Mesenchymal stem cell (in vitro differentiated cells and primary cell): ENCODE data around the gene ACTA2. TPM values are rescaled to one million over a fixed set of nuclear protein-coding genes. Genes with fewer than 3 reads are reported as not detected.

Experiments used
- DNase-seq: peaks from one replicate; pipeline ENCODE4 v3.0.0-alpha.2; 2013
- H2AFZ ChIP-seq: one replicate; pipeline ENCODE4 v1.6.1; 2013; ENCODE audit warnings: low read depth, mild to moderate bottlenecking, control low read depth, inconsistent platforms, low read length, moderate library complexity
- H2AK5ac ChIP-seq: 2 replicates; pipeline ENCODE4 v1.6.1; 2013; ENCODE audit warnings: low read length, moderate library complexity, mild to moderate bottlenecking, inconsistent platforms; ENCODE audit not compliant: severe bottlenecking
- H2BK120ac ChIP-seq: one replicate; pipeline ENCODE4 v1.6.1; 2013; ENCODE audit warnings: low read depth, mild to moderate bottlenecking, inconsistent platforms, low read length, moderate library complexity
- H2BK12ac ChIP-seq, 2 experiments: one replicate each; pipeline ENCODE4 v1.6.1; 2013; ENCODE audit warnings: inconsistent platforms in 2 of 2, low read length in 2 of 2, mild to moderate bottlenecking in 2 of 2, moderate library complexity in 2 of 2, control low read depth in 1 of 2
- H2BK15ac ChIP-seq: one replicate; pipeline ENCODE4 v1.6.1; 2013; ENCODE audit warnings: mild to moderate bottlenecking, low read depth, inconsistent platforms; ENCODE audit not compliant: poor library complexity, severe bottlenecking
- H2BK5ac ChIP-seq: 2 replicates; pipeline ENCODE4 v1.6.1; 2013; ENCODE audit warnings: low read depth, mild to moderate bottlenecking, low read length, control low read depth, inconsistent platforms; ENCODE audit not compliant: poor library complexity, severe bottlenecking
- H3K14ac ChIP-seq, 2 experiments: one replicate each; pipeline ENCODE4 v1.6.1; 2013; ENCODE audit warnings: inconsistent platforms in 2 of 2, low read length in 2 of 2, control low read depth in 1 of 2, mild to moderate bottlenecking in 1 of 2, moderate library complexity in 1 of 2
- H3K18ac ChIP-seq, 2 experiments: one replicate each; pipeline ENCODE4 v1.6.1; 2013; ENCODE audit warnings: inconsistent platforms in 2 of 2, low read length in 2 of 2, control low read depth in 1 of 2, low read depth in 1 of 2, mild to moderate bottlenecking in 1 of 2
- H3K23ac ChIP-seq, 2 experiments: one replicate each; pipeline ENCODE4 v1.6.1; 2013; ENCODE audit warnings: inconsistent platforms in 2 of 2, low read length in 2 of 2, mild to moderate bottlenecking in 2 of 2, moderate library complexity in 2 of 2, control low read depth in 1 of 2
- H3K27ac ChIP-seq: 2 replicates; pipeline ENCODE4 v1.5.1; 2013; ENCODE audit warnings: mild to moderate bottlenecking, moderate library complexity, low read length, control low read depth, inconsistent platforms; ENCODE audit not compliant: poor library complexity, severe bottlenecking
- H3K27me3 ChIP-seq, 2 experiments: 2 replicates each; pipeline versions ENCODE4 v1.6.1 to v1.7.0; 2013; ENCODE audit warnings: low read length in 2 of 2, mild to moderate bottlenecking in 2 of 2, moderate library complexity in 2 of 2, control low read depth in 1 of 2, inconsistent platforms in 1 of 2; ENCODE audit not compliant: control insufficient read depth in 1 of 2, insufficient read depth in 1 of 2
- H3K36me3 ChIP-seq, 2 experiments: 2 replicates each; pipeline versions ENCODE4 v1.6.1 to v1.7.0; 2013; ENCODE audit warnings: low read length in 2 of 2, control low read depth in 1 of 2, inconsistent platforms in 1 of 2, low read depth in 1 of 2, mild to moderate bottlenecking in 1 of 2; ENCODE audit not compliant: insufficient read depth in 2 of 2, control insufficient read depth in 1 of 2
- H3K4ac ChIP-seq, 2 experiments: one replicate each; pipeline ENCODE4 v1.6.1; 2013; ENCODE audit warnings: inconsistent platforms in 2 of 2, low read length in 2 of 2, mild to moderate bottlenecking in 2 of 2, moderate library complexity in 2 of 2, control low read depth in 1 of 2, low read depth in 1 of 2
- H3K4me1 ChIP-seq: 2 replicates; pipeline ENCODE4 v1.6.1; 2013; ENCODE audit warnings: low read depth, low read length, control low read depth; ENCODE audit not compliant: control insufficient read depth, insufficient read depth
- H3K4me2 ChIP-seq: 2 replicates; pipeline ENCODE4 v1.6.1; 2013; ENCODE audit warnings: low read length, mild to moderate bottlenecking, inconsistent platforms; ENCODE audit not compliant: poor library complexity, severe bottlenecking
- H3K4me3 ChIP-seq, 2 experiments: 2 replicates each; pipeline versions ENCODE4 v1.5.1 to v1.7.0; 2013; ENCODE audit warnings: low read length in 2 of 2, mild to moderate bottlenecking in 2 of 2, control low read depth in 1 of 2, low read depth in 1 of 2; ENCODE audit not compliant: insufficient read depth in 1 of 2
- H3K79me1 ChIP-seq: replicated peaks from 2 replicates; pipeline ENCODE4 v1.6.1; 2013; ENCODE audit warnings: mild to moderate bottlenecking, control low read depth, low read length, inconsistent platforms; ENCODE audit not compliant: poor library complexity, severe bottlenecking
- H3K9ac ChIP-seq: 2 replicates; pipeline ENCODE4 v1.7.0; 2013; ENCODE audit warnings: mild to moderate bottlenecking, low read length, moderate library complexity
- H3K9me3 ChIP-seq: 2 replicates; pipeline ENCODE4 v1.7.0; 2013; ENCODE audit warnings: mild to moderate bottlenecking, low read length; ENCODE audit not compliant: control insufficient read depth
- H4K8ac ChIP-seq: one replicate; pipeline ENCODE4 v1.6.1; 2013; ENCODE audit warnings: inconsistent platforms, mild to moderate bottlenecking, low read length, moderate library complexity
- H4K91ac ChIP-seq: one replicate; pipeline ENCODE4 v1.6.1; 2013; ENCODE audit warnings: mild to moderate bottlenecking, low read length, inconsistent platforms
- small RNA-seq: library from polyadenylated mRNA; stranded (forward); fragments of <200 nt; extraction: miRNeasy Mini kit (QIAGEN cat#:217004); gene quantifications from one replicate; pipeline ENCODE3, GENCODE V24; 2013; ENCODE audit warnings: low read depth

Gene ACTA2

DNA sequence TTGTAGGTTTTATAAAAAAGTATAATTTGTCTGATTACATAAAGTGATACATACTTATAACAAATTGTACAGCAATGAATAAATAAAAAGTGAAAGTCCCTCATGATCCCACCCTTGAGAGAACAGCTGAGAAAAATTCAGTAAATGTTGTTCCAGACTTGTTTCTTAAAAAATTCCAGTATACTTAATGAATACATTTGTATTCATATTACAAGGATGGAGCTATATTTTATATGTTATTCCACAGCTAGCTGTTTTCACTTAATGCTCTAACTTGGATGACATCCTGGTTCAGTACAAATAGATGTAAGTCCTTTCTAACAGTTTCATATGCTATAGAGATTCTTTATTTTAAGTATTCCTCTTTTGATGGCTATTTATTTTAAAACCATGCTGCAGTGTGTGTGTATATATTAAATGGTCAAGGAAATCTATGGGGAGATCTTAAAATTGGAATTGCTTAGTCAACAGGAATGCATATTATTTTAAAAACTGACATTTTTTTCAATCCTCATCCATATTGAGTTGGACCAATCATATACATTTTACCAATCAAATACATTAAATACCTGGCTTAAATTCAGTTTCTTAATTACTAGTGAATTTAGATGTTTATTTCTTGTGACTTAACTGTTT lies 63.6 kb downstream of the ACTA2 start:
- Histone ChIP-seq H3K9me3 (no peaks in the 10 kb centered on the region), H3K27ac (no peak overlapping the region), H2BK12ac (no peak overlapping the region), H3K14ac (no peak overlapping the region), H3K4me3 (no peak overlapping the region), H3K4me1 (peaks cover 6% of the 10 kb centered on the region), H3K27me3 (no peaks in the 10 kb centered on the region), H4K8ac (no peak overlapping the region), H4K91ac (no peak overlapping the region), H2BK120ac (no peak overlapping the region), H2BK15ac (no peak overlapping the region), H3K9ac (no peak overlapping the region), H2AFZ (no peak overlapping the region), H3K4me2 (no peak overlapping the region), H3K23ac (no peak overlapping the region), H3K79me1 (peaks cover 10% of the 10 kb centered on the region), H2BK5ac (no peak overlapping the region), H2AK5ac (no peak overlapping the region), H3K18ac (no peak overlapping the region), H3K36me3 (no peaks in the 10 kb centered on the region), H3K4ac (no peak overlapping the region)
- DNase-seq: no peak

DNA sequence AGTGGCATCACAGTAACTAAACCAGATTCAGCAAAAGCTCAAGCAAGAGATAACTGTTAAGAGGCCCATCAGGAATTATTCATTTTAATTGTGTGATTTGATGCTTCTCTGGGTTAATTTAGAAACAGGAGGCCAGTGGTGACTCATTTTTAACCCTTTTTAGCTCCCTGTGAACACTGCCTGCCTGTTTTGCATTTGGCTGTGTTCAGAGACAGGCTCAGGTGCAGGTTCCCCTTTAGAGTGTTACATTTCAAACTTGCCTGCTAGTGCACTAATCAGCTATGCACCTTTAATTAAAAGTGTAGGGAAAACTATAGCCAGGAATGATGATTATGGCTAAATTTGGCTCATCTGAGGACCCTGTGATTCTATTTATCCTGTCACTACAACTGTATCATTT lies 66.0 kb downstream of the ACTA2 start:
- Histone ChIP-seq H2AK5ac (no peak overlapping the region), H3K9me3 (no peaks in the 10 kb centered on the region), H2BK5ac (no peak overlapping the region), H2AFZ (no peak overlapping the region), H3K4me2 (no peak overlapping the region), H3K4me1 (peaks cover 1% of the 10 kb centered on the region), H3K36me3 (no peaks in the 10 kb centered on the region), H2BK12ac (no peak overlapping the region), H3K79me1 (peaks cover 6% of the 10 kb centered on the region), H3K9ac (no peak overlapping the region), H4K91ac (no peak overlapping the region), H3K27ac (no peak overlapping the region), H3K23ac (no peak overlapping the region), H3K27me3 (no peaks in the 10 kb centered on the region), H2BK120ac (no peak overlapping the region), H4K8ac (no peak overlapping the region), H3K18ac (no peak overlapping the region), H3K14ac (no peak overlapping the region), H3K4ac (no peak overlapping the region), H3K4me3 (no peak overlapping the region), H2BK15ac (no peak overlapping the region)
- DNase-seq: peak; percentile 23

Small RNAs within 50 kb of the gene (small RNA-seq; reads per million reads assigned to genes)
- not detected for gene RF02116
